Hematopoietic multipotent progenitor cell treated with erythropoietin and hydrocortisone succinate and interleukin-3 and kit ligand, for 15 days (in vitro differentiated cells): ENCODE results near the gene ZNF678.
"Not testable (repeated sequence)": the region's sequence is repeated elsewhere in the genome, so short reads cannot be mapped to it uniquely, and the experiment has no call there.

Source experiments
- DNase-seq: peaks from one replicate; pipeline ENCODE4 v3.0.0-alpha.2; 2015; ENCODE audit warnings: low spot score

The ZNF678 gene

DNA sequence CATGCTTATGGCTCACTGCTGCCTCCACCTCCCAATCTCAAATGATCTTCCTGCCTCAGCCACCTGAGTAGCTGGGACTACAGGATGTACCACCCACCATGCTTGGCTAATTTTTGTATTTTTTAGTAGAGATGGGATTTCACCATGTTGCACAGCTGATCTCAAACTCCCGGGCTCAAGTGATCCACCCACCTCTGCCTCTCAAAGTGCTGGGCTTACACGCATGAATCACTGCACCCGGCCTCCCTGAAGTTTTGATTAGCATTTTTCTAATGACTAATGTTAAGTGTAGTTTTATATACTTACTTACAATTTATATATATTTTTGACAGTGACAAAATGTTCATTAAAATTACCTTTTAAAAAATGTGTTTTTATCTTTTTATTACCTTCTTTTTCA lies 41.1 kb downstream of the ZNF678 start:
- no peak for DNase-seq

DNA sequence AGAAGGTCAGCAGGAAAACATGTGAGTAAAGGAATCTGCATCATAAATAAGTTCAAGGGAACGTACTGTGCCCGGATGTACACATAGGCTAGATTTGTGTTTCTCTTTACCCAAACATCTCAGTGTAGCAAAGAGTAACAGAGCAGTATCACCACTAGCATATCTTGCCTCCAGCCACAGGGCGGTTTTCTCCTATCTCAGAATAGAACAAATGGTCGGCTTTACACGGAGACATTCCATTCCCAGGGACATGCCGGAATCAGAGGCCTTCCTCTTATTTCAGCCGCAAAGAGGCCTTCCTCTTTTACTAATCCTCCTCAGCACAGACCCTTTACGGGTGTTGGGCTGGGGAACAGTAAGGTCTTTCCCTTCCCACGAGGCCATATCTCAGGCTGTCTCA lies 42.9 kb downstream of the ZNF678 start:
- not testable (repeated sequence) for DNase-seq

DNA sequence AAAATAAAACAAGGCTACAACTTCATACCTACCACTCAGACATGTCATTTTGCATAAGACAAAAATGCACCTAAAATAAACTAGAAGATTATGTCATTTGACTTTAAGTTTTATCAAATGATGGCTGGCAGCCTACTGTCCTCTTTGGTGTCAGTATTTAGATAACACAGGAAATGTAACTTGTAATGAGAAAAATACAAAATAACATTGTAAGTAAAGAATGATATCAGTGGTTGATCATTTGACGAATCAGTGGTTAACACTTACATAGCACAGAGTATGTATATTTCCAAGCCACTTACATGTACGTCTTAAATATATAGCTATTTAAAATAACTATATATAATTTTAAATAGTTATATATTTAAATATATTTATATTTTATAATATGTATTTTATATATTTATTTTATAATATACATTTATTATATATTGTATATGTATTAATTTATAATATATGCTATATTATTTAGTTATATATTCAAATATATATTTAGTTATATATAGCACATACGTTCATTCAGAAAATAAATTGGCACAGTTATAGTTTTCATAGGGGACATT lies 44.1 kb downstream of the ZNF678 start:
- no peak for DNase-seq

DNA sequence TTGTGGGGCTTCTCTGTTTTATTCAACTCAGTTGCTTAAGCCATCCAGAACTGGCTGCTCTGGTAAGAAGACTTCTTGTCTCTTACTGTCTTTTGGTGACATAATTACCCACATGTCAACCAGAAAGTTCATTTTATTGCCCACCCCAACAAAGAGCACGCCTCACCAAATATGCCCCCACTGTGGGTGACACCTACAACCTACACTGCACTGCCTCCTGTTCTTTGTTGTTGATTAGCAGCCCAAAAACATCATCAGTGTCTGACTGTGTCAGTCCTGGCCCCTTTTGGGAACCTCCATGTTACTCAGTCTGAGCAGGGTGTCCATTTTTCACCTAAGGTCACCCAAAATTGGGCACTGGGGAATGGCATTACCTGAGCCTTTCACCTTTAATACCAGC lies 49.3 kb downstream of the ZNF678 start:
- DNase-seq: no peak

DNA sequence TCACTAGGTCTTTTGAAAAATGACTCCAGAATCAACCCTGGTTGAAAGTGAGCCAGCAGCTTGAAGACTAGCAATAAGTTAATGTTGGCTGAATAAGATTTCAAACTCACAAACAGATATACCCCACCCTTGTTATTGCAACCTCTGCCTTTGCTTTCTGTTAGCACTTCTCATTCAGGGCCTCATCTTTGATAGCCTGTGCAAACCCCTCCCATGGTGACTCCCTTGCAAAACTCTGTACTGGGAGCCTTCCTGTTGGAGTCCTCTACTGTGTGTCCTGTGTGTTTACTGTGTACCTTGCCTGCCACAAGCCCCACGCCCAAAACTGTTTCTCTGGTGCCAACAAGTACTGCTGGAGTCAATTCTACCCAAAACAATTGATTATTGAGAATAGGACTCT lies 50.2 kb downstream of the ZNF678 start:
- DNase-seq: no peak

DNA sequence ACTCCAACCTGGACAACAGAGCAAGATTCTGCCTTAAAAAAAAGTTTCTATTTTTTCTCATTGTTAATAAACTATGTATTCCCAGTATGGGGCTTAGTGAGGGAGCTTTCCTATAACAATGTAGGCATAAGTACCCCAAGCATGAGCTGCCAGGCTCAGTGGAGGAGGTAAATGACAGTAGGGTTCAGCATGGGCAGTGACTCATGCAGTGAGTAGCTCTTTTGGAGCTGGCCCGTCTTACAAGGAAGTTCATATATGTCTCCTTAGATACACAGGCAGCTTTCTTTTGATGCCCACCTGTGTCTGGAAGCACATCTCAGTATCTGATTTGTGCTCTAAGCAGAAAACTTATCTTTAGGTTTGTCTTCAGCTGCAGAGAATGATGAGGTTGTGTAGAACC lies 57.9 kb downstream of the ZNF678 start:
- no peak for DNase-seq

DNA sequence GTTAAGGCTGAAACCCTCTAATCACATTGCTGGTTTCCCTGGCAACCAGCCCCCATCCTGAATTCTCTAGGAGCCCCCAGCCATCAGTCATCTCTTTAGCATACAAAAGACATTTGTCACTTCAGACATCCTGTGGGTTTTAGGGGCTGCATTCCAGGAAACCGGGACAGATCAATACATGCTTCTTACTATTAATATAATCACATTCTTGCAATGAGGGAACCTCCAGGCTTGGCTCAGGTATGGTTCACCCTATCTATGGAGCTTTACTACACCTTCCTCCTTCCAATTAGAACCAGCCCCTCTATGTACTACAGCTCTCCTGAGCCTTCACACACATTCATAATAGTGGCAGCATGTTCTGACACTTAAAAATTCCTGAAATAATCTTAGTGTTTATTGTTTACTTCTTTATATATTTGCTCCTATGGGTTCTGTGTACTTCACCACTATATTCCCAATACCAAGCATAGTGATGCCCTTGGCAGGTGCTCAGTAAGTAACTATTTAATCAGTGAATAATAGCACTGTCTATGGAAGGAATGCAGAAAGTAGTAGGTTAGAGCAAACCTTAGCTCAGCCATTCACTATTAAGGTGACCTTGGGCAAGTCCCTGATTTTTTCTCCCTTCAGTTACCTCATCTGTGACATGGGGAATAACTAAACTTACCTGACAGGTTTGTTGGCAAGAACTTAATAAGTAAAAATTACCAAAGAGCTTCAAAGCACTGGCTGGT lies 59.6 kb downstream of the ZNF678 start:
- no peak for DNase-seq

DNA sequence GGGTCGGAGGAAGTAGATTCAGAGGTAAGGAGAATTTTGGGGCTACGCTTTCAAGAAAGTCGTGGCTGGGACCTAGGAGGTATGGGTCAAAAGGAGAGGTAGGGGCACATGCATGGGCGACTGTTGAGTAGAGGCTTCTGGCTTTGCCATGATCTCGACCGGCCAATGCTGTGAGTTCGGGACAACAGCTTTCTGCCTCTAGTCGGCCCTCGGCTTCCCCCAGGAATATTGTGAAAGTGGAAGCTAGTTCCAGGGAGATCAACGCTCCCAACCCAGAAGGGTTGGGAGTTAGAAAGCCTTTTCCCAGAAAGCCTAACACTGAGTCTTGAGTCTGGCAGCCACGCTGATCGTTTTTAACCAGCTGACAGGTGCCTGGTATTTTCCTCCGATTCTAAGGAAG lies 69.0 kb downstream of the ZNF678 start:
- DNase-seq: no peak

DNA sequence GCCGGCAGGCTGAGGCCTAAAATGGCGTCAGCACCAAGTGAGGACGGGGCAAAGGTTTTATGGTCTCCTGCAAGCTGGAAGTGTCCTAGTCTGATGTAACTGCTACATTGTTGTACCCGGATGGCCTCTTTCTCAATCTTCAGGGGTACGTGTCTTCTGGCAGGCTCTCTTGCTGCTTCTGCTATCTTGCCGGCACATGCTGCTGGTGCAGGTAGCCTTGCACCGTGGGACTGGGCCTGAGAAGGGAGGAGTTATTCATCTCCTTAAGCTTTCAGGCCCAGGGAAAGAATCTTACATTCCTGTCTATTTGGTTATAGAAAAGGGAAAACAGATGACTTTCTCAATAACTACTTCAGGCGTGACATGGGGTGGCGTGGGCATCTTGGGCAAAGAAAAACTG lies 72.2 kb downstream of the ZNF678 start:
- no peak for DNase-seq

DNA sequence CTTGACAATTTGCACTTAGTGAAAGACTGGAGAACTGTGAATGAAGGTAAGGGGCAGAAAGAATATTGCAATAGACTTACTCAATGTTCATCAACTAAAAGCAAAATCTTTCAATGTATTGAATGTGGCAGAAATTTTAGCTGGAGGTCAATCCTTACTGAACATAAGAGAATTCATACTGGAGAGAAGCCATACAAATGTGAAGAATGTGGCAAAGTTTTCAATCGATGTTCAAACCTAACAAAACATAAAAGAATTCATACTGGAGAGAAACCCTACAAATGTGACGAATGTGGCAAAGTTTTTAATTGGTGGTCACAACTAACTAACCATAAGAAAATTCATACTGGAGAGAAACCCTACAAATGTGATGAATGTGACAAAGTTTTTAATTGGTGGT lies 91.1 kb downstream of the ZNF678 start:
- DNase-seq: no peak

DNA sequence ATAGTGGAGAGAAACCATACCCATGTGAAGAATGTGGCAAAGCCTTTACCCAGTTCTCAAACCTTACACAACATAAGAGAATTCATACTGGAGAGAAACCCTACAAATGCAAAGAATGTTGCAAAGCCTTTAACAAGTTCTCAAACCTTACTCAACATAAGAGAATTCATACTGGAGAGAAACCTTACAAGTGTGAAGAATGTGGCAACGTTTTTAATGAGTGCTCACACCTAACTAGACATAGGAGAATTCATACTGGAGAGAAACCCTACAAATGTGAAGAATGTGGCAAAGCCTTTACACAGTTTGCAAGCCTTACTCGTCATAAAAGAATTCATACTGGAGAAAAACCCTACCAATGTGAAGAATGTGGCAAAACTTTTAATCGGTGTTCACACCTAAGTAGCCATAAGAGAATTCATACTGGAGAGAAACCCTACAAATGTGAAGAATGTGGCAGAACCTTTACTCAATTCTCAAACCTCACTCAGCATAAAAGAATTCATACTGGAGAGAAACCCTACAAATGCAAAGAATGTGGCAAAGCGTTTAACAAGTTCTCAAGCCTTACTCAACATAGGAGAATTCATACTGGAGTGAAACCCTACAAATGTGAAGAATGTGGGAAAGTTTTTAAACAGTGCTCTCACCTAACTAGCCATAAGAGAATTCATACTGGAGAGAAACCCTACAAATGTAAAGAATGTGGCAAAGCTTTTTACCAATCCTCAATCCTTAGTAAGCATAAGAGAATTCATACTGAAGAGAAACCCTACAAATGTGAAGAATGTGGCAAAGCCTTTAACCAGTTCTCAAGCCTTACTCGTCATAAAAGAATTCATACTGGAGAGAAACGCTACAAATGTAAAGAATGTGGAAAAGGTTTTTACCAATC lies 91.7 kb downstream of the ZNF678 start:
- DNase-seq: no peak

DNA sequence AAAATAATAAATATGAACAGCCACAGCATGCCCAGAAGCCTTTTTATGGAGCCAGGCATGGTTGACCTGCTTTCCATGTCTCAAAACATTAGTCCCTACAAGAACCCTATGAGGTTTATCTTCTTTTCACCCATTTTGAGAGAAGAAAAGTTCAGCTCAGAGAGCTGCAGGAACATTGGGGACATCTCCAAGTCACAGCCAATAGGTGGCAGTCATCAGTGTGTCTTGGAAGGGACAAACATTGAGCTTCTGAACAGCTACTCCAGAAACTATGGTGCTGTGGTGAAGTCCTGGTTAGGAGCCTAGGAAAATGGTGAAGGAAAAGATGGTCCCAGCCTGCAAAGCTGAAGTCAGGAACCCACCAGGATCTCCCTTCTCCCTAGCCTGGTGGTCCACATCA lies 98.1 kb downstream of the ZNF678 start:
- no peak for DNase-seq

DNA sequence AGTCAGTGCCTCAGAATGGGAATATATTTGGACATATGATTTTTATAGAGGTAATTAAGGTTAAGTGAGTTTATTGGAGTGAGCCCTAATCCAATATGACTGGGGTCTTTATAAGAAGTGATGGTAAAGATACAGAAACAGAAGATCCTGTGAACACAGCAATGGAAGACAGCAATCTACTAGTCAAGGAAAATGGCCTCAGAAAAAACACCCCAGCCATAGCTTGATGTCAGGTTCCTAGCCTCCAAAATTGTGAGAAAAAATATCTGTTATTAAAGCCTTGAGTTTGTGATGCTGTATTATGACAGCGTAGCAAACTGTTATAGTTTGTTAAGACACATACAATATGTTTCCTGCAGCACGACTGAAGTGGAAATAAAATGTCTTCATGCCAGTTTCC lies 99.6 kb downstream of the ZNF678 start:
- DNase-seq: no peak

DNA sequence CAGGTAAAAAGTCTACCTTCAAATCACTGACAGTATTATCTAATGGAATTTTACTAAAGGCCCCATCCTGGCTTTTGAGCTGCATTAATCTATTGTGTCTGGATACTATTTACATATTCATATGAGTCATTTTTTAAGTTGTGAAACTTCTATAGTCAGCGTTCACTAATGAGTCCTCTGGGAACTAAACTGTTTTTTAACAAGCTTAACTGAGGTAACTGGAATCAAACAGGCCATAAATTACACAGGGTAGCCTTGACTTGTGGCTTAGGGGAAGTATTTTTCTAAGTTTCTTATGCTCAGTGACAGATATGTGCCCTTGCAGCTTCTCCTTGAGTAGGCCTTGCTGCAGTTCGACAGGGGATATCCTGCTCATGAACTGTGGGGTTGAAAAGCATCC lies 102.9 kb downstream of the ZNF678 start:
- DNase-seq: no peak

DNA sequence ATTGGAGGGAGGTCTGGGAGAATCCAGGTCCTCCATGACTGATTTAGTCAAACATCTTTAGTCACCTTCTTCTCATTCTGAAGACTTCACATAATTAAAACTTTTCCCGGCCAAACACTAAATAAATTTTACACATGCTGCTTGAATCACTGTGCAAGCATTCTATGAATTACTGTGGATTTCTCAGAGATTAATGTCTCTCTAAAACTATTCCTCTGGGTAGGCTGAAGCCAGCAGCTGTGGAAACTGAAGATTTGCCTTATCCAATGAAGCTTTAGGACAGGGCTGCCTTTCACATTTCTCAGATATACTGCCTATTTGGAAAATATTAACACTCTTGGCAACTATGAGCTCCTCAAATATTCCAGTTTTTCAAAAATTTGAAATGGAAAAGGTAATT lies 110.1 kb downstream of the ZNF678 start:
- DNase-seq: no peak

DNA sequence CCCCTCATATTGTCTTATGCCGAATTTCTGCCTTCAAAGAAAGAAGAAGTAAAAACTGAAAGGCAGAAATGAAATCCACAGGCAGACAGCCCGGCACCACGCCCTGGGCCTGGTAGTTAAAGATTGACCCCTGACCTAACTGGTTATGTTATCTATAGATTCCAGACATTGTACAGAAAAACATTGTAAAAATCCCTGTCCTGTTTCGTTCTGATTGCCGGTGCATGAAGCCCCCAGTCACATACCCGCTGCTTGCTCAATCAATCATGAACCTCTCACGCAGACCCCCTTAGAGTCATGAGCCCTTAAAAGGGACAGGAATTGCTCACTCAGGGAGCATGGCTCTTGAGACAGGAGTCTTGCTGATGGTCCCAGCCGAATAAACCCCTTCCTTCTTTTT lies 122.5 kb downstream of the ZNF678 start:
- no peak for DNase-seq

DNA sequence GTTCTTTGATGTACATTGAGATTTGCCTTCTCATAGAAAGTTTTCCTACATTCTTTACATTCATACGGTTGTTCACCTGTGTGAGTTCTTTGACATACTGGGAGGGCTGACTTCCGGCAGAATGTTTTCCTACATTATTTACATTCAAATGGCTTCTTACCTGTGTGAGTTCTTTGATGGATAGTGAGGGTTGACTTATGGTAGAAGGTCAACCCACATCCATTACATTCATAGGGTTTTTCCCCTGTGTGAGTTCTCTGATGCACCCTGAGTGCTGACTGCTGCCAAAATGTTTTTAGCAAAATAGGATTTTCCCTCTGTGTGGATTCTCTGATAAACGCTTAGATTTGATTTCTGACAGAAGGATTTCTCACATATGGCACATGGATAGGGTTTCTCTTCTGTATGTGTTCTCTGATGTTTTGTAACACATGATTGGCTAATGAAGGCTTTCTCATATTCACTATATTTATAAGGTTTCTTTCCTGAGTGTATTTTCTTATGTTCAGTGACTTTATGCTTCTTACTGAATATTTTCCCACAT lies 134.0 kb downstream of the ZNF678 start:
- no peak for DNase-seq

DNA sequence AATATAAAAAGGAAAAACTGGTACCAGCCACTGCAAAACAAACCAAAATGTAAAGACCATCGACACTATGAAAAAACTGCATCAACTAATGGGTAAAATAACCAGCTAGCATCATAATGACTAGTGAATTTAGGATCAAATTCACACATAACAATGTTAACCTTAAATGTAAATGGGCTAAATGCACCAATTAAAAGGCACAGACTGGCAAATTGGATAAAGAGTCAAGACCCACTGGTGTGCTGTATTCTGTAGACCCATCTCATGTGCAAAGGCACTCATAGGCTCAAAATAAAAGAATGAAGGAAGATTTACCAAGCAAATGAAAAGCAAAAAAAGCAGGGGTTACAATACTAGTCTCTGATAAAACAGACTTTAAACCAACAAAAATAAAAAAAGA lies 138.3 kb downstream of the ZNF678 start:
- DNase-seq: not testable (repeated sequence)

DNA sequence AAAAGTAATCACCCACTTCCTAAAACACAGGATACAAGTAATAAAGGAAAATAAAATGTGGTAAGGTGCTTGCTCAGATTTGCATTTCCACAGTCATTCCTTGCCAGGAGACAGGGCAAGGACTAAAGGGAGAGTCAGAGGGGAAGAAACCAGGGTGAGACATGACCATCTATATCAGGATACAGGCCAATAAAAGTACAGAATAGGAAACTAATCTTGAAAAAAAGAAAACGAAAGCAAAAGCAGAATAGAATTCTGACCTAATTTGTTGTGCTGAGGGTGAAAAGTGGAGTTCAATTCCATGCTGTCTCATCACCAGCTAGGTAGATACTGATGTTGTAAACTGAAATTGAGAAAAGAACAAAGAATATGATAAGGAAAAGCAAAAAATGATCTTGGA lies 144.5 kb downstream of the ZNF678 start:
- no peak for DNase-seq

DNA sequence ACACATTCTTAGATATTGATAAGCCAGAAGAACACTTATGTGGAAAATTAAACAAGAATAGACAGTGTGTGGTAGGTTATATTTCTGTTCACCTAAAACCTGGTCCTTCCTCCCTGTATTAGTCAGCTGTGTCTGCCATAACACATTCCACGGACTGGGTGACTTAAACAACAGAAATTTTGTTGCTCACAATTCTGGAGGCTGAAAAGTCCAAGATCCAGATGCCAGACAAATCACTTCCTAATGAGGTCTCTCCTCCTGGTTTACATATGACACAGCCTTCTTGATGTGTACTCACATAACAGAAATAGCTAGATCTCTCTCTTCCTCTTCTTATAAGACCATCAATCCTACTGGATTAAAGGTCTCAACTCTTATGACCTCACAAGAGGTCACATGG lies 146.1 kb downstream of the ZNF678 start:
- DNase-seq: no peak

DNA sequence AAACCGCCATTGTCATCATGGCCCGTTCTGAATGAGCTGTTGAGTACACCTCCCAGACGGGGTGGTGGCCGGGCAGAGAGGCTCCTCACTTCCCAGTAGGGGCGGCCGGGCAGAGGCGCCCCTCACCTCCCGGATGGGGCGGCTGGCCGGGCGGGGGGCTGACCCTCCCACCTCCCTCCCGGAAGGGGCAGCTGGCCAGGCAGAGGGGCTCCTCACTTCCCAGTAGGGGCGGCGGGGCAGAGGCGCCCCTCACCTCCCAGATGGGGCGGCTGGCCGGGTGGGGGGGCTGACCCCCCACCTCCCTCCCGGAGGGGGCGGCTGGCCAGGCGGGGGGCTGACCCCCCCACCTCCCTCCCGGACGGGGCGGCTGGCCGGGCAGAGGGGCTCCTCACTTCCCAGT lies 147.1 kb downstream of the ZNF678 start:
- not testable (repeated sequence) for DNase-seq

DNA sequence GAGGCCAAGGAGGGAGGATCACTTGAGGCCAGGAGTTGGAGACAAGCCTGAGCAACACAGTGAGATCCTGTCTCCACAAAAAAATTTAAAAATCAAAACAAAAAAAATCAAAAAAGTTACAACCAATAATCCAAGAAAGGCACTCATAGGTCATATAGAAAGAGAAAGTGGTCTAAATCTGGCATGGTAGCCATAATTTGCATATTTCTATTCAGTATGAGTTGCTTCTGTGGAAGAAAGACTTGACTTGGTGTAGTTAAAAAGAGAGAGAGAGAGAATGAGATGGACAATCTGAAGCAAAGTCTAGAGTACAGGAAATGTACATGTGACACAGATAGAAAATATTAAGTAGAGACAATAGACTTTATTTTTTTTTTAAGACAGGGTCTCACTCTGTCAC lies 149.3 kb downstream of the ZNF678 start:
- no peak for DNase-seq

DNA sequence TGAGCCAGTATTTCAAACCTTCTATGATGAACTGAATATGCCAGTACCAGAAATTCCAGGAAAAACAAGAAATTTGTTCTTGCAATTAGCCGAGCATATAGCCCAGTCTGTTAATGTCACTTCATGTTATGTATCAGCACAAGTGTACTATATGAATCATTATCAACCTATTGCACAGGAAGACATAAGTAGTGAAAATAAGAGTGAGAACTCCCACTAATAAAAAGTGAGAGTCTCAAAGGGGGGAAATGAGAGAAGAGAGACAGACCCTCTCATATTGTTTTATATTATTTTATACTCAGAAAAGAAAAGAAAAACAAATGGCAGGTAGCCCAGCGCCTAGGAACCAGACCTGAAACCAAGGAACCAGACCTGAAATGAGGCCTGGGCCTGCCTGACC lies 155.6 kb downstream of the ZNF678 start:
- no peak for DNase-seq
